ENCODE results near the gene CEACAM6. TPM values are rescaled to one million over a fixed set of nuclear protein-coding genes. Genes with fewer than 3 reads are reported as not detected.
"Not testable (repeated sequence)": the region's sequence is repeated elsewhere in the genome, so short reads cannot be mapped to it uniquely, and the experiment has no call there.

Gene CEACAM6
- total RNA-seq, 2 experiments from 2014 or later: not detected

- Mint-ChIP-seq H3K27me3 (peaks cover 76% of the 10 kb centered on the region), H3K4me1 (ENCODE audit: low read depth) (peaks cover 6% of the 10 kb centered on the region), H3K9me3 (no peaks in the 10 kb centered on the region), H3K27ac (no peak overlapping the region), H3K36me3 (ENCODE audit: low read depth) (no peaks in the 10 kb centered on the region), H3K4me3 (no peak overlapping the region)
- Histone ChIP-seq H3K36me3 (ENCODE audit: insufficient read depth, low read length) (no peaks in the 10 kb centered on the region), H3K4me1 (ENCODE audit: insufficient read depth, low read length) (no peaks in the 10 kb centered on the region), H3K27ac (ENCODE audit: low read depth in 1 of 2, low read length in 2 of 2) (no peak overlapping the region), H3K9me3 (ENCODE audit: control insufficient read depth in 1 of 2, insufficient read depth in 1 of 2, low read length in 2 of 2) (no peaks in the 10 kb centered on the region), H3K4me3 (ENCODE audit: low read length) (no peak overlapping the region), H3K27me3 (ENCODE audit: control insufficient read depth in 1 of 2, insufficient read depth in 2 of 2, low read length in 2 of 2) (peaks cover 22 to 32% of the 10 kb centered on the region in 2 experiments)
- ATAC-seq (ENCODE audit: poor library complexity): no peak
- intact Hi-C loops (cut with DNase I, micrococcal nuclease): no loop called here
- DNase-seq: no peak
- TF ChIP-seq CTCF (IDR thresholded peaks at IDR 0.05): no peak
- CTCF ChIA-PET: no interaction called here
- POLR2A ChIA-PET: no interaction called here
Measured at GRCh38 chr19:41748012-41748411, 7.3 kb upstream of the CEACAM6 start.

GRCh38 chr19:41750248-41751134 is 4.8 kb upstream of the CEACAM6 start:
- H3K27ac ChIP-seq (ENCODE audit: low read depth in 1 of 2, low read length in 2 of 2); H3K4me1 ChIP-seq (ENCODE audit: insufficient read depth, low read length); H3K4me3 Mint-ChIP-seq; ATAC-seq (ENCODE audit: poor library complexity); H3K4me3 ChIP-seq (ENCODE audit: low read length); H3K9me3 ChIP-seq (ENCODE audit: control insufficient read depth in 1 of 2, insufficient read depth in 1 of 2, low read length in 2 of 2); H3K27ac Mint-ChIP-seq; POLR2A ChIA-PET; H3K36me3 ChIP-seq (ENCODE audit: insufficient read depth, low read length); intact Hi-C loops (cut with DNase I, micrococcal nuclease); H3K9me3 Mint-ChIP-seq; DNase-seq; H3K36me3 Mint-ChIP-seq (ENCODE audit: low read depth): not testable (repeated sequence)
- peaks cover 16 to 30% of the 10 kb centered on the region in 2 experiments for H3K27me3 ChIP-seq (ENCODE audit: control insufficient read depth in 1 of 2, insufficient read depth in 2 of 2, low read length in 2 of 2)
- CTCF ChIA-PET: interaction anchor here (1.4 to 1.7 kb wide), 2 partner anchors 42 to 43 kb away, joined by 4 to 5 read pairs; no protein-coding TSS in a partner anchor
- Mint-ChIP-seq H3K4me1 (ENCODE audit: low read depth) (peaks cover 11% of the 10 kb centered on the region), H3K27me3 (peaks cover 66% of the 10 kb centered on the region)

GRCh38 chr19:41753159-41753558 is 2.2 kb upstream of the CEACAM6 start:
- Mint-ChIP-seq H3K9me3 (no peaks in the 10 kb centered on the region), H3K27me3 (peaks cover 57% of the 10 kb centered on the region), H3K4me3 (no peak overlapping the region), H3K4me1 (ENCODE audit: low read depth) (peaks cover 6% of the 10 kb centered on the region), H3K36me3 (ENCODE audit: low read depth) (no peaks in the 10 kb centered on the region), H3K27ac (no peak overlapping the region)
- H3K4me3 ChIP-seq (ENCODE audit: low read length): no peak overlapping the region
- peak; percentile 65 to 87 (median 73) for DNase-seq
- intact Hi-C loops (cut with DNase I, micrococcal nuclease): loop anchor here (1.0 kb wide), 2 partner anchors 32 to 68 kb away; no protein-coding TSS in a partner anchor
- ATAC-seq (ENCODE audit: poor library complexity): peak; percentile 59
- H3K36me3 ChIP-seq (ENCODE audit: insufficient read depth, low read length): no peaks in the 10 kb centered on the region
- H3K27ac ChIP-seq (ENCODE audit: low read depth in 1 of 2, low read length in 2 of 2): no peak overlapping the region
- H3K4me1 ChIP-seq (ENCODE audit: insufficient read depth, low read length): peaks cover 8% of the 10 kb centered on the region
- H3K9me3 ChIP-seq (ENCODE audit: control insufficient read depth in 1 of 2, insufficient read depth in 1 of 2, low read length in 2 of 2): no peaks in the 10 kb centered on the region
- peak; percentile 85 for TF ChIP-seq CTCF (IDR thresholded peaks at IDR 0.05)
- CTCF ChIA-PET: interaction anchor here (0.6 to 3.0 kb wide), 23 partner anchors 9 to 280 kb away, joined by 3 to 55 read pairs (median 5); no protein-coding TSS in a partner anchor
- peaks cover 8 to 14% of the 10 kb centered on the region in 2 experiments for H3K27me3 ChIP-seq (ENCODE audit: control insufficient read depth in 1 of 2, insufficient read depth in 2 of 2, low read length in 2 of 2)
- POLR2A ChIA-PET: interaction anchor here (0.7 to 1.5 kb wide), 6 partner anchors 13 to 33 kb away, joined by 3 to 10 read pairs (median 4); no protein-coding TSS in a partner anchor

Data from CD4-positive, alpha-beta T cell (primary cell).